GM19023 (cell line): ENCODE measurements around the gene PTPRD.
"Not testable (repeated sequence)": the region's sequence is repeated elsewhere in the genome, so short reads cannot be mapped to it uniquely, and the experiment has no call there.

Experiments
- ATAC-seq: cut with Tn5 transposase; IDR thresholded peaks from one replicate; pipeline ENCODE4 v1.9.1; 2021; ENCODE audit warnings: mild to moderate bottlenecking, moderate library complexity; ENCODE audit not compliant: unreplicated experiment

PTPRD gene

GRCh38 chr9:10488937-10489336 lies 123.9 kb downstream of the PTPRD start:
- no peak for ATAC-seq

- ATAC-seq: no peak
Observed at GRCh38 chr9:10479172-10479571, 133.6 kb downstream of the PTPRD start.

DNA sequence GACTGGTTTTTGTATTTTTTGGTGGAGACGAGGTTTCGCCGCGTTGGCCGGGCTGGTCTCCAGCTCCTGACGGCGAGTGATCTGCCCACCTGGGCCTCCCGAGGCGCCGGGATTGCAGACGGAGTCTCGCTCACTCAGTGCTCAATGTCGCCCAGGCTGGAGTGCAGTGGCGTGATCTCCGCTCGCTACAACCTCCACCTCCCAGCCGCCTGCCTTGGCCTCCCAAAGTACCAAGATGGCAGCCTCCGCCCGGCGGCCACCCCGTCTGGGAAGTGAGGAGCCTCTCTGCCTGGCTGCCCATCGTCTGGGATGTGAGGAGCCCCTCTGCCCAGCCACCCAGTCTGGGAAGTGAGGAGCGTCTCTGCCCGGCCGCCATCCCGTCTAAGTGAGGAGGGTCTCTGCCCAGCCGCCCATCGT lies 163.6 kb downstream of the PTPRD start:
- ATAC-seq: not testable (repeated sequence)

DNA sequence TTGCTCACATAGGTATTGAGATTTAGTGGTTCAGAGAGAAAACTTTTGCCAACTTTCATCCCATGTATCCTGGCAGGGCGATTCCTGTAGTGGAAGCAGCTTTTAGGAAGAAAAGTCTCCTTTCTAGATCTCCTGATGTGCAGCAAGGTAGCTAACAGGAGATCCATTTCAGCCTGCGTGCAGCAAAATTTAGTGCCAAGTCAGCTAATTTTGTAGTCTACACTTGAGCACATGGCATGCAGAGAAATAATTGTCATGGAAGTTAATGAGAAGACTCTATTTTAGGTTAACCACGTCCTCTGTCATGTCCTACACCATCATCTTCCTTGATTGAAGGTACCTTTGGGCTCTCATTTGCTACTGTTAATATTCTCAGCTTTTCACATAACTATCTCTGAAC lies 165.8 kb downstream of the PTPRD start:
- ATAC-seq: no peak

- ATAC-seq: no peak
Observed at GRCh38 chr9:10443868-10444204, 169.0 kb downstream of the PTPRD start.

DNA sequence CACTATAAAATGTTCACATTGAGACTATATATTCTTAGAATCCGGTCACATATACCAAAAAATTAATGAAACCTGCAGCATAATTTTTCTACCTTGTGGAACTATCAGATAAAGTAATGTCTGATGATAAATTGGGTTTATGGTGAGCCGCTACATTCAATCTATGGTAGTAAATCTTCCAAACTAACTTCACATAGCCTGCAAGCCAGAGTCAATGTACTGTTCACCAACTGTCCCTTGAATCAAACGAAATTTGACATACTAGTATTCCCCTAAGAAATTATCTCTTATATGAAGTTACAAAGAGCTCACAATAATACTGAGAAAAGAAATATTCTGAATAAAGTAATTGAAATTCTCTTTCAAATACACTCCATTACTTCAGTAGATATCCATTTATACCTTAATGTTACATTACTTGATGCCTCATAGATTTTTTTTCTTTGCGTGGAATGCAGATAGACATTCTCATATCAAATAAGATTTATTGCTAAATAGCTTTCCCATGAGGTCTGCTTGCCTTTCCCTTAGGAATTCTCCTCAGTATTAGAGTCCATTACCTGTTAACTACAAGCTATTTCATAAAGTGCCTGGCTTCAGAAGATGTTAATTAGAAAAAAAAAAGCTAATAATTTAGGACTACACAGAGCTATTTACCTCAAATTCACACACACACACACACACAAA lies 169.5 kb downstream of the PTPRD start:
- ATAC-seq: no peak

DNA sequence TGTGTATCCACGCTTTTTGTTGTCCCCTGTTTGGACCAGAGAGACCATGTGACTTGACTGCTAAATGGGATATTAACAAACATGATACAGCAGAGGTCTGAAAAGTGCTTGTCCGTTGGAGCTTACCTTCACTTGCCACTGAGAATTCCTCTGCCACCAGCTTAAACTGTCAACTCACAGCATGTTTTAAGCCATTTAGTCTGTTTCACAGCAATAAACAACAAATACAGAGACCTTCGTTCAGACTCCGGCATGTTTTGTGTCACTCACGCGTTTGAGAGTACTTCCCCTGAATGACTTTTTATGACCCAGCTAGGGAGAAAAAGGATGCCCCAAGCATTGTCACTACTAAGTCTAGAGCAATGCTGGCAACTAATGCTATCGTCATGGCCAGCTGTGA lies 173.8 kb downstream of the PTPRD start:
- no peak for ATAC-seq

GRCh38 chr9:10436756-10437155 lies 176.0 kb downstream of the PTPRD start:
- ATAC-seq: no peak

GRCh38 chr9:10434412-10434811 lies 178.4 kb downstream of the PTPRD start:
- no peak for ATAC-seq

GRCh38 chr9:10411272-10411671 lies 201.5 kb downstream of the PTPRD start:
- ATAC-seq: no peak

- ATAC-seq: no peak
Observed at GRCh38 chr9:10403283-10403682, 209.5 kb downstream of the PTPRD start.

DNA sequence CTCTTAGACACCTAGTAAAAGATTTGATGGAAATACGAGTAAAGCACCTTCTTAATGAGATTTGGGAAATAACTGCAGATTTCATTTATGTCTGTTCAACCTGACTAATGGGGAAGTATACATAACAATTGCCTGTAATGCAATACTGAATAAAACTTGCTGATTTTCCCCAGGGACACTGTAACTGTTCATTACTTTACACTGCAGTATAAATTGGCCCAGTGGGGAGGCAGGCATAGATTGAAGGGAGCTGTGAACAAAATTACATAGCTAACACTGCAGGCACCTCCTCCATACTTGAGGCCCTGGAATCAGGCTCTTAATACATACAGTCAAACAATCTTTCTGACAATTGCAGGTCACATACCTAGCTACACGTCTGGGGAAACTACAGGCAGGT lies 216.2 kb downstream of the PTPRD start:
- ATAC-seq: no peak

- ATAC-seq: no peak
Observed at GRCh38 chr9:10387282-10387681, 225.5 kb downstream of the PTPRD start.

DNA sequence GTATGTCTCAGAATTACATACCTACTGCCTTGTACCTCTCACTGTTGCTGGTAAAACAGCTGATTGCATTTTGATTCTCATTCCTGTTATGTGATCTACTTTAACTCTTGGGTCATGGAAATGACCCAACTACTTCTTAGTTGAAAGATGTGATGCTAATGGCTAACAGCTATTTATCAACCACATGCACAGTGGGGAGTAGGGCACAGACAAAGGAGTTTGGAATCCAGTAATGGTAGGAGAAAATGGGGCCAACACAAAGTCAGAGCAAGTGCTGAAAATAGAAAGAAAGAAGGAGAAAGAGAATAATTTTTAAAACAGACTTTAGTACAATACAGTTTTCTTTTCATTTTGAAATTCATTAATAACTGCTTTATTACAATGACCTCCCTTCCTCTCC lies 241.0 kb downstream of the PTPRD start:
- no peak for ATAC-seq

- peak; percentile 92 for ATAC-seq
Observed at GRCh38 chr9:10366171-10366779, 246.5 kb downstream of the PTPRD start.

GRCh38 chr9:10354591-10354990 lies 258.2 kb downstream of the PTPRD start:
- no peak for ATAC-seq

DNA sequence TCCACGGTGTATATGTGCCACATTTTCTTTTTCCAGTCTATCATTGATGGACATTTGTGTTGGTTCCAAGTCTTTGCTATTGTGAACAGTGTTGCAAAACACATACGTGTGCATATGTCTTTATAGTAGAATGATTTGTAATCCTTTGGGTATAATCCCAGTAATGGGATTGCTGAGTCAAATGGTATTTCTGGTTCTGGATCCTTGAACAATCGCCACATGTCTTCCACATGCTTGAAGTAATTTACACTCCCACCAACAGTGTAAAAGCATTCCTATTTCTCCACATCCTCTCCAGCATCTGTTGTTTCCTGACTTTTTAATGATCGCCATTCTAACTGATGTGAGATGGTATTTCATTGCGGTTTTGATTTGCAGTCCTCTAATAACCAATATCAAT lies 267.2 kb downstream of the PTPRD start:
- ATAC-seq: not testable (repeated sequence)

GRCh38 chr9:10341057-10341456 lies 271.7 kb downstream of the PTPRD start:
- ATAC-seq: no peak

DNA sequence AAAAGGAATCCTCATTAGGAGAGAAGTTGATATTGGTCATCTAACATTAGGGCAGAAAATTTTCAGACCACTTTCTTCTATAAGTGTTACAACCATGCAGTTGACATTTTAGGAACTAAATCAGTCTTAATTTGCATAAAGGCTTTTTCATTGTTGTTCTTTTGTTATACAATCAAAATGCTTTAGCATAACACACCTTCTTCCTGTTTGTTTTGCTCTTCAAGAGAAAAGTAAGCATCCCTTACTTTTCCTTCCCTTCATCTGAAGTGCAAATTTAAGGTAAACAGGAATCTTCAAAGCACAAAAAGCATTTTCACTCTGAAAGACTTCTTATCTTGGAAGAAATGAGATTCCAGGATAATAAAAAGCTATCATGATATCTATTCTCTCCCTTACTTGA lies 273.6 kb downstream of the PTPRD start:
- no peak for ATAC-seq

- ATAC-seq: no peak
Observed at GRCh38 chr9:10331157-10331556, 281.6 kb downstream of the PTPRD start.

- ATAC-seq: no peak
Observed at GRCh38 chr9:10282084-10282483, 330.7 kb downstream of the PTPRD start.

GRCh38 chr9:10274988-10275387 lies 337.8 kb downstream of the PTPRD start:
- no peak for ATAC-seq

DNA sequence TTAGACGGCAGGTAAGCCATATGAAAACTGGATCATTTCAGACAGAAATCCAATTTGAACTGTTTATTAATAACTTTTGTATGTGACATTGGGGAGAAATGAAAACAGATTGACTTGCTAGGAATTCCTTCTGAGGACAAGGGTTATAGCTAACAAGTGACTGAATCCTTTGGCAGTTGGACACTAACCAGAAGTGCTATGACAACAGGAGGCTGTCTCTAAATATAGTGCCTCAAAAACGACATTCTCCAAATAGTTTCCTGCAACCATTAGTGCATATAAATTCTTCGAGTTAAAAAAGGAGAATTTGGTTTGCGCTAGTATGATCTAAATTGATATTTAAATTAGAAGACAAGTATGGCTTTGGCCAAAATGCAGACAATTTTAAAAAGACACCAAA lies 338.6 kb downstream of the PTPRD start:
- no peak for ATAC-seq
